ENCODE results near the gene ZNF622. TPM values are rescaled to one million over a fixed set of nuclear protein-coding genes. Genes with fewer than 3 reads are reported as not detected.

The ZNF622 gene
- total and polyA plus RNA-seq, 2 donors (not counting 3 experiments of a cell fraction or from before 2014, with no cell fraction given): 10.0 to 26.6 TPM

GRCh38 chr5:16453609-16454008 is 12.0 kb downstream of the ZNF622 start:
- FAIRE-seq: no peak

More at GRCh38 chr5:16453609-16454008, 12.0 kb downstream of the ZNF622 start:
- BruUV-seq (replicated peaks): no TSS peak
- CTCF ChIA-PET: no interaction called here
- H3K4me3 ChIP-seq (replicated peaks in 1 of 3; ENCODE audit: insufficient read depth in 1 of 3, low read depth in 1 of 3, low read length in 3 of 3): no peak overlapping the region
- H2AFZ ChIP-seq (ENCODE audit: low read depth, low read length): no peak overlapping the region
- no peak for DNase-seq (ENCODE audit: low read depth, low spot score)
- peaks cover 12% of the 10 kb centered on the region for H3K4me1 ChIP-seq (ENCODE audit: control insufficient read depth, extremely low read depth, insufficient read depth, low read length)
- no peak overlapping the region for H3K27ac ChIP-seq (ENCODE audit: insufficient read depth, low read depth, low read length)
- H3K36me3 ChIP-seq (ENCODE audit: control insufficient read depth in 2 of 2, extremely low read depth in 1 of 2, insufficient read depth in 2 of 2, low read length in 2 of 2): peaks cover 20 to 21% of the 10 kb centered on the region in 2 experiments
- no peak overlapping the region for H3K4me2 ChIP-seq (ENCODE audit: insufficient read depth, low read length)
- no peak for TF ChIP-seq MAX (IDR thresholded peaks at IDR 0.05; ENCODE audit: insufficient read depth, insufficient read length)
- no peak for TF ChIP-seq POLR2AphosphoS5 (IDR thresholded peaks at IDR 0.05; ENCODE audit: insufficient read depth, low read depth, low read length)
- TF ChIP-seq POLR2A (IDR thresholded peaks at IDR 0.05; ENCODE audit: low read depth, low read length): no peak
- TF ChIP-seq EZH2 (IDR thresholded peaks at IDR 0.05; ENCODE audit: borderline replicate concordance, low read depth, low read length, severe bottlenecking): no peak
- no peak for TF ChIP-seq JUN (IDR thresholded peaks at IDR 0.05; ENCODE audit: borderline replicate concordance, insufficient read depth, insufficient read length, low read depth)
- no peak for TF ChIP-seq GATA2 (IDR thresholded peaks at IDR 0.05; ENCODE audit: insufficient read depth, insufficient read length, low read depth, low read length)
- TF ChIP-seq, protein P1, sequence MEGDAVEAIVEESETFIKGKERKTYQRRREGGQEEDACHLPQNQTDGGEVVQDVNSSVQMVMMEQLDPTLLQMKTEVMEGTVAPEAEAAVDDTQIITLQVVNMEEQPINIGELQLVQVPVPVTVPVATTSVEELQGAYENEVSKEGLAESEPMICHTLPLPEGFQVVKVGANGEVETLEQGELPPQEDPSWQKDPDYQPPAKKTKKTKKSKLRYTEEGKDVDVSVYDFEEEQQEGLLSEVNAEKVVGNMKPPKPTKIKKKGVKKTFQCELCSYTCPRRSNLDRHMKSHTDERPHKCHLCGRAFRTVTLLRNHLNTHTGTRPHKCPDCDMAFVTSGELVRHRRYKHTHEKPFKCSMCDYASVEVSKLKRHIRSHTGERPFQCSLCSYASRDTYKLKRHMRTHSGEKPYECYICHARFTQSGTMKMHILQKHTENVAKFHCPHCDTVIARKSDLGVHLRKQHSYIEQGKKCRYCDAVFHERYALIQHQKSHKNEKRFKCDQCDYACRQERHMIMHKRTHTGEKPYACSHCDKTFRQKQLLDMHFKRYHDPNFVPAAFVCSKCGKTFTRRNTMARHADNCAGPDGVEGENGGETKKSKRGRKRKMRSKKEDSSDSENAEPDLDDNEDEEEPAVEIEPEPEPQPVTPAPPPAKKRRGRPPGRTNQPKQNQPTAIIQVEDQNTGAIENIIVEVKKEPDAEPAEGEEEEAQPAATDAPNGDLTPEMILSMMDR (IDR thresholded peaks at IDR 0.05; ENCODE audit: extremely low read depth in 1 of 2, insufficient read depth in 1 of 2, low read depth in 1 of 2, low read length in 2 of 2): no peak
- no peak for TF ChIP-seq MYC (IDR thresholded peaks at IDR 0.05; ENCODE audit: low read depth, low read length)
- no peak for TF ChIP-seq FOS (IDR thresholded peaks at IDR 0.05; ENCODE audit: borderline replicate concordance, insufficient read depth, low read length)
- H3K9ac ChIP-seq (replicated peaks; ENCODE audit: extremely low read depth, insufficient read depth, low read length): no peak overlapping the region
- no peaks in the 10 kb centered on the region for H4K20me1 ChIP-seq (replicated peaks; ENCODE audit: control insufficient read depth, extremely low read depth, insufficient read depth, low read length)
- H3K9me1 ChIP-seq (replicated peaks; ENCODE audit: control insufficient read depth, extremely low read depth, insufficient read depth, low read length): no peaks in the 10 kb centered on the region
- no peaks in the 10 kb centered on the region for H3K27me3 ChIP-seq (ENCODE audit: control insufficient read depth in 2 of 2, insufficient read depth in 2 of 2, low read length in 2 of 2)
- peaks cover 22% of the 10 kb centered on the region for H3K79me2 ChIP-seq (ENCODE audit: control insufficient read depth, insufficient read depth, low read length)
- no peaks in the 10 kb centered on the region for H3K9me3 ChIP-seq (replicated peaks; ENCODE audit: control insufficient read depth, insufficient read depth, low read length)
- dilution Hi-C loops (cut with MboI; ENCODE audit: extremely low pct_ligation_motif_present, low sequenced_read_pairs) (no loop called here), intact Hi-C loops (cut with micrococcal nuclease) (no loop called here)
- POLR2A ChIA-PET: no interaction called here
